Activated CD4-positive, alpha-beta T cell treated with anti-CD3 and anti-CD28 coated beads, Interleukin-2, Interleukin-4, amounts not matched to agents 100 ng/mL and 50 ng/mL, durations not matched to agents 16 hours and 8 hours (primary cell): Measurements from ENCODE around the gene LGALS8.
"Not testable (repeated sequence)": the region's sequence is repeated elsewhere in the genome, so short reads cannot be mapped to it uniquely, and the experiment has no call there.

Experiments used
- DNase-seq: peaks from one replicate; pipeline ENCODE4 v3.0.0-alpha.2; 2020; ENCODE audit warnings: low spot score

The LGALS8 gene

GRCh38 chr1:236540813-236541465 lies 17.2 kb downstream of the LGALS8 start:
- no peak for DNase-seq

GRCh38 chr1:236541710-236542109 lies 17.9 kb downstream of the LGALS8 start:
- no peak for DNase-seq

DNA sequence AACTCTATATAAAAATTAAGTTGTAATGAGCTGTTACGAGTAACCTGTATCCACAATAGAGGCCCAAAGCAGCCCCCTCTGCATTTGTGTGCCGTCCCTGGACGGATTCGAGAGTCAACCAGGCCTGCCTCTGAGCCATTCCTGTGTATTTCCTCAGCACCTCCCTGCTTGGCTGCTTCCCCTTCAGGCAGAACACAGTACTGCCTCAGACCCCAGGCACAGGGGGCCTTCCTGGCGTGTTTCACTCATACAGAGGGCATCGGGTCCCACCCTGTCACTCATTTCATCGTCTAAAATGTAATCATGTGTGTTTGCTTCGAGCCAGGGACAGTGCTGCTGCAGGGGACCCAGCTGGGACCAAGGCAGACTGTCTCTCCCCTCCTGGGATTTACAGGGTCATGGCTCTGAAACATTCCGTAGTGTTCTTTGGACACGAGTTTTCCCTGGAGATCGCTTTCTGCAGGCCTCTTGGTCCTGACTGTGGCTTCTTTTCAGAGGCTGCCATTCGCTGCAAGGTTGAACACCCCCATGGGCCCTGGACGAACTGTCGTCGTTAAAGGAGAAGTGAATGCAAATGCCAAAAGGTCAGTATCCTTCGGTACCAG lies 19.4 kb downstream of the LGALS8 start:
- no peak for DNase-seq

DNA sequence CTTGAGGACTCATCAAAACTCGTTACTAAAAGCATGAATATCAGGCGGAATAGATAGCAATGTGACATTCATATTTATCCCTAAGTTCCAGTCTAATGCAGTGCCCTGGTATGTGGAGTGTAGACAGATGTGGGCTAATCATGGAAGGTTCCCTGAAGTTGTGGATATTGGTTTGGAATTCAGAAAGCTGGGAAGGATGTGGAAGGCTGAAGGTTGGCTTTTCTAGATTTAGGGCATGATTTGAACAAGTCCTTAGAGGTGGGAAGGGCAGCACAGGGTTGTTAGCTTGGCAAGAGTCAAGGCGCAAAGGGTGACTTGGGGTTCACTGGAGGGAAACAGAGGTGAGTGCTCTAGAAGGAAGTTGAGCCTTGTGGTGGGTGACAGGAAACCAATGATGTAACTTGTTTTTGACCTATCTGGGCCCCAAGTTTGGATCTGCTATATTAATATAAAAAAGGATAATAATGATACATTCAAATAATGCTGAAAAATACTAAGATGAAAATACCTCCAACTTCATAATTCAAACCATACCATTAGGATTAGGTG lies 21.9 kb downstream of the LGALS8 start:
- DNase-seq: no peak

DNA sequence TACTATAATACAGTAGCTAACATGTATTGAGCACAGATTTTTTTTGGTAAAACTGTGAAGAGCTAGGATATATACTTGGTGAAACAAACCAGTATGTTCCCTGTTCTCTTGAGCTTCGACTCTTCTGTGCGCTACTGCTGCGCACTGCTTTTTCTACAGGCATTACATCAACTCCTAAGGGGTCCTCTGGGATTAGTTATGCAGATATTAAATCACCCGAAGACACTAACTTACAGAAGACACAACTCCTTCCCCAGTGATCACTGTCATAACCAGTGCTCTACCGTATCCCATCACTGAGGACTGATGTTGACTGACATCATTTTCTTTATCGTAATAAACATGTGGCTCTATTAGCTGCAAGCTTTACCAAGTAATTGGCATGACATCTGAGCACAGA lies 24.7 kb downstream of the LGALS8 start:
- no peak for DNase-seq

DNA sequence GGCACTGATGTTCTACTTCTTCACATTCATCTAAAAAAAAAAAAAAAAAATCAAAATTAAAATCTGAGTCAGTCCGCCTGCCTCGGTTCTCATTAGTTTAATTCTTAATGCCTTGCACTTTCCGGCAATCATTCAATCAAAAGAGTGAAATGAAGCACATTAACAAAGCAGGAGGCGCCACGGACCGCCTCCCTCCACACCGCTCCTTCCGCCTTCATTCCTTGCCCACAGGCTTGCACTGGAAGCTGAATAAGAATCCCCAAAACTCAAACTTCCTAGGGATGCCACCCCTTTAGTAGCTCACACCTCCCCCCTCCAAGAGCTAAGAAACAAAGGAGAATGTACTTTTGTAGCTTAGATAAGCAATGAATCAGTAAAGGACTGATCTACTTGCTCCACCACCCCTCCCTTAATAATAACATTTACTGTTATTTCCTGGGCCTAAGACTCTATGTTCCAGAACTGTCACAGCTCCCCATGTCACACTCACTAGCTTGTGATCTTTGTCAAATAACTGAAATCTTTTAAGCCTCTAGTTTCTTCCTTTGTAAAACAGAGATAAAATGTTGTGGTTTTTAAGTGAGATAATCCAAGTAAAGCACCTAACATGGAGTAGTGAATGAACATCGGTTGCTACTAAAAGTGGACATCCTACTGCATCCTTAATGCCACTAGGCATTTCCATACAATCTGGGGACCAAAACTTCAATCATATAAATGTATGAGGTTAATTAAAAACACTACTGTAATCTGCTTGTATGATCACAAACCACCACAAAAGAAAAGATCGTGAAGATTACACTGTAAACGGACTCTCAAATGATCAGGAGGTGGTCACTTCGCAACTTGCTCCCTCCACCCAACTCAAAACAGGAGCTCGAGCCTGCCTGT lies 27.4 kb downstream of the LGALS8 start:
- DNase-seq: no peak

GRCh38 chr1:236552096-236552495 lies 28.3 kb downstream of the LGALS8 start:
- DNase-seq: no peak

- DNase-seq: no peak
These were observed 29.1 kb downstream of the LGALS8 start for GRCh38 chr1:236552901-236553300.

DNA sequence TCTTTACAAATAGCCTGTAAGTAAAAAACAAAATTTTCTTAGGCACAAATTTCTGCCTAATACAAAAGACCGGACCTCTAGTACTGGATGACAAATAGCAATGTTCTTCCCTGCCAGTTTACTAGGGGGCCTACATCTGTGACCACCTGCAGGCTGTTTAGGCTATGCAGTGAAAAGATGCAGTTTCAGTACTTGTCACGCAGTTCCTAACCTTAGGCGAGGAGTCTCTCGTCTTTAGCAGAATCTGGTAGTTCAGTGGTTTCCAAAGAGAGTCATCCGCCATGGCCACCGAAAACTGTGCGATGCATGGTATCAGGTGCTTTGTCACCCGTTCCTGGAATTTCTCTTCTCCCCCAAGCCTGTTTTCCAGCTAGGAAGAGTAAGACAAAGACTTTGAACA lies 29.6 kb downstream of the LGALS8 start:
- no peak for DNase-seq

DNA sequence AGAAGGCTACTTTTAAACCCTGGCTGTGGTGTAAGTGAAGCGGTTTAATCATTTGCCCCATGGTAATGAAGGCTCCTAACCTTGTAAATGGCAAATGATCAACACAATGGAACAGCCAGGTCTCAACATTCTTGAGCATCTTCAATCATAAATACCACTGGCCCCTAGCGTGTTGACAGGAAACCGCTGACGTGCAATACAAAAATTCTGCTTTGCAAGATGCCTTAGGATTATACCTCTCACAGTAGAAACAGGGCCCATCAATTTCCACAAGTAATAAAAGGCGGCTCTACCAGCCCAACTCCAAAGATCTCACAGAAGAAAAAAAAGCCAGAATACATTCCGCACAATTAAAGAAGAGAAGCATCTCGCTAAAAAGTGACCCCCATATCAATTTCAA lies 32.8 kb downstream of the LGALS8 start:
- DNase-seq: no peak

GRCh38 chr1:236558081-236558480 lies 34.3 kb downstream of the LGALS8 start:
- no peak for DNase-seq

GRCh38 chr1:236558846-236559245 lies 35.1 kb downstream of the LGALS8 start:
- no peak for DNase-seq

- no peak for DNase-seq
These were observed 36.5 kb downstream of the LGALS8 start for GRCh38 chr1:236560213-236560771.

DNA sequence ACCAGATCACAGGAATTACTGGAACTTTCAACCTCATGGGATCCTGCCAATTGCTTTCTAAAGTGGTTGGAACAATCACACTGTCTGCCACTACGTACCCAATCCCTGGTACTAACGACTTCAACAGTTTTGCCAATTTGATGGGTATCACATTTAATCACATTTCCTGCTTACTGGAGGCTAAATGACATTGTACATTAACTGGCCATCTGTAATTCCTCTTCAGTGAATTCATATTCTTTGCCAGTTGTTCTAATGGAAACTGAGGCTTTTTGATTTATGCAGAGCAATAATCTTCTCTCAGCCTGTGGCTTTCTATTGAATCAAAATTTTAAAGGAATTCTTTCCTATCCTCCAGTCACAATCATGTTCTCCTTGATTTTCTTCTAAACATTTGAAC lies 38.2 kb downstream of the LGALS8 start:
- no peak for DNase-seq

- DNase-seq: no peak
These were observed 41.7 kb downstream of the LGALS8 start for GRCh38 chr1:236565530-236565929.

DNA sequence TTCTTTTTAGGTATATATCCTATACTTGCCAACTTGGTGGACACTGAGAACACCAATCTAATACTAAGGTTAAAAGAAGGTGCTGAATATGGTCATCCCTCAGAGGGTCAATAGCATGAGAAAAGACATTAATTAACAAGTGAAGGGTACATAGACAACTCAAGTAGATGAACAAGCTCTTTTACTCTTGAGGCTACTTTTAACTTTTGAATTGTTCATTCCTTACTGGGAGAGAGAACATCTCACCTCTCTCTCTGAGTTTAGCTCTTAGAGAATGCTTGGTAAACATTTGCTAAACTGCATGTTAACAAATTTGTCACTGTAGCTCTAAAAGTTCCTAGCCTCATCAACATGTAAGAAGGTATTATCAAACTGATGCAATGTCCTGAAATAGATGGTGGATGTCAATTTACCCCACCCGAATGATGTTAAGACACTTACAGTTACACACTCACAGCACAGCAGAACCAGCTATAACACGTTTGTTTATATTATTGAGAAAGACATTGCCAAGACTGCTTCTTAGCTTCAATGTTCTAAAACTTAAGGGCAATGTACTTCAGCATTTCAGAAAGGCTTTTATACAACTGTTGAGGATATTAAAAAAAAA lies 44.6 kb downstream of the LGALS8 start:
- DNase-seq: no peak

GRCh38 chr1:236575523-236575922 lies 51.7 kb downstream of the LGALS8 start:
- DNase-seq: no peak

- DNase-seq: no peak
These were observed 52.2 kb downstream of the LGALS8 start for GRCh38 chr1:236576004-236576403.

GRCh38 chr1:236577041-236577440 lies 53.3 kb downstream of the LGALS8 start:
- not testable (repeated sequence) for DNase-seq

DNA sequence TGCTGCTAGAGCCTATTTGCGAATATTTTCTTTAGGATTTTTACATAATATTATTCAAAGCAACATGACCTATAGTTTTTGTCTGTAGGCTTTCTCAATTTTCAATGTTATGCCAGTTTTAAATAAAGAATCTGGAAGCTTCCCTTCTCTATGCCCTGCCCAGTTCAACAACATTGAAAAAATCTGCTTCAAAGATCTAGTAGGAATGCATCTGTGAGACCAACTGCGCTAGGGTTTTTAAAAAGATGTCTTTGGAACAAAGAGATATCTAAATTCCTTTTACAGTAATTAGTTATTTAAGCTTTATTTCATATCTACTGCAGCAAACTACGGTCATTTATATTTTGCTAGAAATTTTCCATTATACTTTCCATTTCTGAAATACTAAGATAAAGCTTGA lies 54.9 kb downstream of the LGALS8 start:
- DNase-seq: no peak

- DNase-seq: not testable (repeated sequence)
These were observed 56.6 kb downstream of the LGALS8 start for GRCh38 chr1:236580404-236580803.

GRCh38 chr1:236581528-236581927 lies 57.7 kb downstream of the LGALS8 start:
- no peak for DNase-seq
